Measurements from ENCODE around the gene MYL6B. TPM values are rescaled to one million over a fixed set of nuclear protein-coding genes. Genes with fewer than 3 reads are reported as not detected.
"Not testable (repeated sequence)": the region's sequence is repeated elsewhere in the genome, so short reads cannot be mapped to it uniquely, and the experiment has no call there.

The MYL6B gene
- total RNA-seq, 2 experiments from 2014 or later: 56.6 to 77.6 TPM

DNA sequence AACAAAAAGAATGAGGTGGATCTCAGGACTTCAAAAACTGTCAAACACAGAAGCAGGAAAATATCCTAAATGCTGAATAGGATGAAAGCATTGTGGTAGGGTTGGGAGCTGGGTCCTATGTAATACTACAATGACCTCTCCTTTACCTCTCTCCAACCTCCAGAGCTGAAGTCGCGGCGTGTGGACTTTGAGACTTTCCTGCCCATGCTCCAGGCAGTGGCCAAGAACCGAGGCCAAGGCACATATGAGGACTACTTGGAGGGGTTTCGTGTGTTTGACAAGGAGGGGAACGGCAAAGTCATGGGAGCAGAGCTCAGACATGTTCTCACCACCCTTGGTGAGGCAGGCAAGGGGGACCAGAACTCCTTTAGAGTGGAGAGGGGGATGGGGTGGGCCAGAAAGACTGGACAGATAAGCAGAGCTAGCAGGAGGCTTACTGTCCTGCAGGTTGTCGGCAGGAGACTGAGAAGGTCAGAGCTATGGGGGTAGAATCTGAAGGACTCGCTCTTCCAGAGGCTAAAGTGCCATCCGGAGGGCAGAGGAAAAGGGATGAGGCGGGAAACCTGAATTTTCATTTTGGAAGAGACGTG lies 3.0 kb downstream of the MYL6B start:
- H3K27ac ChIP-seq (ENCODE audit: low read depth, low read length, poor library complexity, severe bottlenecking): no peak overlapping the region
- peaks cover 26% of the 10 kb centered on the region for H3K36me3 ChIP-seq (ENCODE audit: insufficient read depth, low read length)
- no peak overlapping the region for H3K4me3 ChIP-seq (ENCODE audit: low read depth, low read length, poor library complexity, severe bottlenecking)
- intact Hi-C loops (cut with micrococcal nuclease; ENCODE audit: unreplicated experiment): no loop called here
- DNase-seq (ENCODE audit: low spot score): no peak
- no peaks in the 10 kb centered on the region for H3K9me3 ChIP-seq (ENCODE audit: low read length)
- peaks cover 48% of the 10 kb centered on the region for H3K4me1 ChIP-seq (ENCODE audit: insufficient read depth, low read length, poor library complexity, severe bottlenecking)
- no TSS peak for BruUV-seq (replicated peaks)
- ChIA-PET POLR2A (no interaction called here), CTCF (ENCODE audit: unreplicated experiment) (no interaction called here)
- no peak for TF ChIP-seq EZH2phosphoT487 (IDR thresholded peaks at IDR 0.05; ENCODE audit: borderline replicate concordance, low read depth, low read length)
- TF ChIP-seq, protein P1, sequence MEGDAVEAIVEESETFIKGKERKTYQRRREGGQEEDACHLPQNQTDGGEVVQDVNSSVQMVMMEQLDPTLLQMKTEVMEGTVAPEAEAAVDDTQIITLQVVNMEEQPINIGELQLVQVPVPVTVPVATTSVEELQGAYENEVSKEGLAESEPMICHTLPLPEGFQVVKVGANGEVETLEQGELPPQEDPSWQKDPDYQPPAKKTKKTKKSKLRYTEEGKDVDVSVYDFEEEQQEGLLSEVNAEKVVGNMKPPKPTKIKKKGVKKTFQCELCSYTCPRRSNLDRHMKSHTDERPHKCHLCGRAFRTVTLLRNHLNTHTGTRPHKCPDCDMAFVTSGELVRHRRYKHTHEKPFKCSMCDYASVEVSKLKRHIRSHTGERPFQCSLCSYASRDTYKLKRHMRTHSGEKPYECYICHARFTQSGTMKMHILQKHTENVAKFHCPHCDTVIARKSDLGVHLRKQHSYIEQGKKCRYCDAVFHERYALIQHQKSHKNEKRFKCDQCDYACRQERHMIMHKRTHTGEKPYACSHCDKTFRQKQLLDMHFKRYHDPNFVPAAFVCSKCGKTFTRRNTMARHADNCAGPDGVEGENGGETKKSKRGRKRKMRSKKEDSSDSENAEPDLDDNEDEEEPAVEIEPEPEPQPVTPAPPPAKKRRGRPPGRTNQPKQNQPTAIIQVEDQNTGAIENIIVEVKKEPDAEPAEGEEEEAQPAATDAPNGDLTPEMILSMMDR (conservative IDR thresholded peaks at IDR 0.05; ENCODE audit: low read length): no peak
- peaks cover 33% of the 10 kb centered on the region for H3K79me2 ChIP-seq (ENCODE audit: insufficient read depth, low read depth, low read length)
- peaks cover 9% of the 10 kb centered on the region; the same call in 1 of the 2 replicates for H4K20me1 ChIP-seq (ENCODE audit: insufficient read depth, low read length)
- H2AFZ ChIP-seq (ENCODE audit: low read length): no peak overlapping the region
- no peaks in the 10 kb centered on the region for H3K9me2 ChIP-seq (ENCODE audit: insufficient read depth, low read length)
- no peak overlapping the region for H3K4me2 ChIP-seq (ENCODE audit: low read length)

DNA sequence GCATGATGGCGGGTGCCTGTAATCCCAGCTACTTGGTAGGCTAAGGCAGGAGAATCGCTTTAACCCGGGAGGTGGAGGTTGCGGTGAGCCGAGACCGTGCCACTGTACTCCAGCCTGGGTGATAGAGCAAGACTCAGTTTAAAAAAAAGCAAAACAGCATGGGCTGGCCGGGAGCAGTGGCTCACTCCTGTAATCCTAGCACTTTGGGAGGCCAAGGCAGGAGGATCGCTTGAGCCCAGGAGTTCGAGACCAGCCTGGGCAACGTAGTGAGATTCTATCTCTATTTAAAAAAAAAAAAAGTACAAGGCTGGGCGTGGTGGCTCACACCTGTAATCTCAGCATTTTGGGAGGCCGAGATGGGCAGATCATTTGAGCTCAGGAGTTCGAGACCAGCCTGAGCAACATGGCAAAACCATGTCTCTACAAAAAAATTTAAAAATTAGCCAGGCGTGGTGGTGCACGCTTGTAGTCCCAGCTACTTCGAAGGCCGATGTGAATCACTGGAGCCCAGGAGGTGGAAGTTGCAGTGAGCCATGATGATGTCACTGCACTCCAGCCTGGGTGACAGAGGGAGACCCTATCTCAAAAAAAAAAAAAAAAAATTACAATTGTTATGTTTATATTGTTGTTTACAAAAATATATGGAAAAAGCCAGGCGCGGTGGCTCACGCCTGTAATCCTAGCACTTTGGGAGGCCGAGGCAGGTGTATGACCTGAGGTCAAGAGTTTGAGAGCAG lies 4.2 kb downstream of the MYL6B start:
- Histone ChIP-seq H2AFZ (ENCODE audit: low read length) (peak overlapping the region; percentile 61; the same call in 1 of the 2 replicates), H3K27ac (ENCODE audit: low read depth, low read length, poor library complexity, severe bottlenecking) (peak overlapping the region; percentile 82), H3K4me1 (ENCODE audit: insufficient read depth, low read length, poor library complexity, severe bottlenecking) (peaks cover 51% of the 10 kb centered on the region), H3K4me3 (ENCODE audit: low read depth, low read length, poor library complexity, severe bottlenecking) (peak overlapping the region; percentile 98), H3K79me2 (ENCODE audit: insufficient read depth, low read depth, low read length) (peaks cover 37% of the 10 kb centered on the region), H3K4me2 (ENCODE audit: low read length) (peak overlapping the region; percentile 96), H3K36me3 (ENCODE audit: insufficient read depth, low read length) (peaks cover 39% of the 10 kb centered on the region)
- CTCF ChIA-PET (ENCODE audit: unreplicated experiment); H4K20me1 ChIP-seq (ENCODE audit: insufficient read depth, low read length); DNase-seq (ENCODE audit: low spot score); H3K9me2 ChIP-seq (ENCODE audit: insufficient read depth, low read length); H3K9me3 ChIP-seq (ENCODE audit: low read length); BruUV-seq (replicated peaks): not testable (repeated sequence)
- POLR2A ChIA-PET: interaction anchor here (0.7 to 1.1 kb wide), 3 partner anchors 28 to 201 kb away, joined by 3 to 4 read pairs (median 4); no protein-coding TSS in a partner anchor
- intact Hi-C loops (cut with micrococcal nuclease; ENCODE audit: unreplicated experiment): loop anchor here (1.0 kb wide), 1 partner anchor 37 kb away; no protein-coding TSS in a partner anchor

DNA sequence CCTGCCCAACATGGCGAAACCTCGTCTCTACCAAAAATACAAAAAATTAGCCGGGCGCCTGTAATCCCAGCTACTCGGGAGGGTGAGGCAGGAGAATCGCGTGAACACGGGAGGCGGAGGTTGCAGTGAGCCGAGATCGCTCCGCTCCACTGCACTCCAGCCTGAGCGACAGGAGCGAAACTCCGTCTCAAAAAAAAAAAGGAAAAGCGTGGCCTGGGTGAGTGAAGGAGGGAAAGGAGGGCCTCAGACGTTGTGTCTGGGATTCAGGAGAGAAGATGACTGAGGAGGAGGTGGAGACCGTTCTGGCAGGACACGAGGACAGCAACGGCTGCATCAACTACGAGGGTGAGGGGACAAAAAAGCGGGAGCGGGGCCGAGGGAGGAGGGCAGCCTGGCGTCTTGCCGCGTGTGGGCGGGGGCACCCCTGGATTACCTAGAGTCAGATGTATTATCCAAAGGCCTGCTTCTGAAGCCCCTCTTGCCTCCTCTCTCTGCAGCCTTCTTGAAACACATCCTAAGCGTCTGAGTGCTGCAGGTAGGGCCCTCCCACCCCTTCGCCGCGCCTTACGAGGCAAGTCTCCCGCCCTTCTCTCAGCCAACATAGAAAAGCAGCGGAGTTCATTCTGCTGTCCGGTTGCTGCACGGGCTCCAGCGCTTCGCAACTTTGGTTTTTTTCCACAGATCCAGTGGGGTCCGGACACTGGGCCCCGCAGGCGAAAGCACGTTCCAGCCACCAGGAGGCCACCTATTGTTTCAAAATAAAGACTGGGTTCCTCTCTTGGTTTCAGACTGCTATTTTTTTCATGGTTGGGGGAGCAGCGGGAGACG lies 5.0 kb downstream of the MYL6B start:
- peak overlapping the region; percentile 61; the same call in 1 of the 2 replicates for H2AFZ ChIP-seq (ENCODE audit: low read length)
- TF ChIP-seq EZH2phosphoT487 (IDR thresholded peaks at IDR 0.05; ENCODE audit: borderline replicate concordance, low read depth, low read length): no peak
- TF ChIP-seq, protein P1 (conservative IDR thresholded peaks at IDR 0.05; ENCODE audit: low read length): peak; percentile 72
- TSS peak; percentile 23 for BruUV-seq (replicated peaks)

More for the DNA sequence above, 5.0 kb downstream of the MYL6B start:
- Histone ChIP-seq H3K4me2 (ENCODE audit: low read length) (peak overlapping the region; percentile 96), H3K9me3 (ENCODE audit: low read length) (no peaks in the 10 kb centered on the region), H3K9me2 (ENCODE audit: insufficient read depth, low read length) (no peaks in the 10 kb centered on the region), H3K4me1 (ENCODE audit: insufficient read depth, low read length, poor library complexity, severe bottlenecking) (peaks cover 51% of the 10 kb centered on the region), H3K27ac (ENCODE audit: low read depth, low read length, poor library complexity, severe bottlenecking) (peak overlapping the region; percentile 82), H3K36me3 (ENCODE audit: insufficient read depth, low read length) (peaks cover 46% of the 10 kb centered on the region), H3K79me2 (ENCODE audit: insufficient read depth, low read depth, low read length) (peaks cover 37% of the 10 kb centered on the region), H3K4me3 (ENCODE audit: low read depth, low read length, poor library complexity, severe bottlenecking) (peak overlapping the region; percentile 98), H4K20me1 (ENCODE audit: insufficient read depth, low read length) (peaks cover 9% of the 10 kb centered on the region; the same call in 1 of the 2 replicates)
- CTCF ChIA-PET (ENCODE audit: unreplicated experiment): no interaction called here
- intact Hi-C loops (cut with micrococcal nuclease; ENCODE audit: unreplicated experiment): loop anchor here (1.0 to 2.0 kb wide), 3 partner anchors 31 to 38 kb away; partner anchors contain the start of gene SMARCC2
- DNase-seq (ENCODE audit: low spot score): peak; percentile 85
- POLR2A ChIA-PET: interaction anchor here (0.5 to 1.7 kb wide), 3 partner anchors 28 to 33 kb away, joined by 4 to 9 read pairs (median 4); partner anchors contain the start of gene ESYT1
